Stimulated activated CD8-positive, alpha-beta memory T cell treated with anti-CD3 and anti-CD28 coated beads, Interleukin-15, amount 100 ng/mL, for 4 hours (primary cell): ENCODE measurements around the gene PATJ.
A peak's percentile ranks its signal among the peaks of the same experiment; 100 is the strongest.
"Not testable (repeated sequence)": the region's sequence is repeated elsewhere in the genome, so short reads cannot be mapped to it uniquely, and the experiment has no call there.

ENCODE experiments used
- DNase-seq, 2 donors: peaks; one replicate each; pipeline ENCODE4 v3.0.0-alpha.2; 2020; ENCODE audit warnings: low read depth in 2 of 2

Gene PATJ

GRCh38 chr1:61743716-61744580 lies 1.7 kb downstream of the PATJ start:
- DNase-seq = no peak

- DNase-seq = no peak
Observed at GRCh38 chr1:61746813-61747212, 4.5 kb downstream of the PATJ start.

- no peak for DNase-seq
Observed at GRCh38 chr1:61748566-61748965, 6.3 kb downstream of the PATJ start.

- DNase-seq = no peak
Observed at GRCh38 chr1:61749574-61749973, 7.3 kb downstream of the PATJ start.

- DNase-seq = no peak
Observed at GRCh38 chr1:61752921-61753389, 10.7 kb downstream of the PATJ start.

- no peak for DNase-seq
Observed at GRCh38 chr1:61753998-61754508, 11.8 kb downstream of the PATJ start.

GRCh38 chr1:61754545-61754944 lies 12.3 kb downstream of the PATJ start:
- no peak for DNase-seq

GRCh38 chr1:61756773-61757172 lies 14.5 kb downstream of the PATJ start:
- no peak for DNase-seq

GRCh38 chr1:61757950-61758349 lies 15.7 kb downstream of the PATJ start:
- DNase-seq = no peak

GRCh38 chr1:61770131-61770530 lies 27.9 kb downstream of the PATJ start:
- DNase-seq = no peak

GRCh38 chr1:61776091-61776490 lies 33.8 kb downstream of the PATJ start:
- DNase-seq = no peak

GRCh38 chr1:61779231-61779630 lies 37.0 kb downstream of the PATJ start:
- no peak for DNase-seq

GRCh38 chr1:61781151-61781550 lies 38.9 kb downstream of the PATJ start:
- no peak for DNase-seq

- peak; percentile 4 to 36 for DNase-seq
Observed at GRCh38 chr1:61782771-61783170, 40.5 kb downstream of the PATJ start.

GRCh38 chr1:61784726-61785125 lies 42.4 kb downstream of the PATJ start:
- DNase-seq = no peak

- no peak for DNase-seq
Observed at GRCh38 chr1:61790837-61791236, 48.6 kb downstream of the PATJ start.

GRCh38 chr1:61797045-61797755 lies 54.9 kb downstream of the PATJ start:
- DNase-seq = no peak

- DNase-seq = not testable (repeated sequence)
Observed at GRCh38 chr1:61801047-61801446, 58.8 kb downstream of the PATJ start.

- no peak for DNase-seq
Observed at GRCh38 chr1:61807606-61808140, 65.4 kb downstream of the PATJ start.

GRCh38 chr1:61808321-61808720 lies 66.0 kb downstream of the PATJ start:
- DNase-seq = no peak

GRCh38 chr1:61808968-61809367 lies 66.7 kb downstream of the PATJ start:
- DNase-seq = no peak

- no peak for DNase-seq
Observed at GRCh38 chr1:61812916-61813315, 70.6 kb downstream of the PATJ start.

GRCh38 chr1:61816191-61816590 lies 73.9 kb downstream of the PATJ start:
- DNase-seq = no peak
